K562 (cell line): ENCODE measurements around the gene BIRC6.

ENCODE experiments used
- BHLHE40 ChIP-seq: IDR thresholded peaks from 2 replicates; pipeline ENCODE4 v1.6.1; 2011; ENCODE audit warnings: low read length, improper control_type of control experiment
- CBX1 ChIP-seq: sonication (generic); IDR thresholded peaks from 2 replicates; pipeline ENCODE4 v1.6.1; 2016; ENCODE audit warnings: antibody characterized with exemption, low read depth, mild to moderate bottlenecking
- CTCF ChIP-seq, 3 experiments: IDR thresholded peaks in 2 of 3; conservative IDR thresholded peaks in 1 of 3; 2 replicates each; pipeline ENCODE4 v1.5.1; 2011 to 2012; ENCODE audit warnings: low read length in 3 of 3, mild to moderate bottlenecking in 3 of 3, control low read depth in 2 of 3, improper control_type of control experiment in 1 of 3, inconsistent platforms in 1 of 3, low read depth in 1 of 3, mixed read lengths in 1 of 3, moderate library complexity in 1 of 3; ENCODE audit not compliant: insufficient read depth in 2 of 3
- EZH2 ChIP-seq: IDR thresholded peaks from 2 replicates; pipeline ENCODE4 v1.6.1; 2012; ENCODE audit warnings: low read depth, mild to moderate bottlenecking, inconsistent platforms, low read length, borderline replicate concordance
- HDAC1 ChIP-seq, 2 experiments: fragments of 450-650 bp; IDR thresholded peaks; 2 replicates each; pipeline ENCODE4 v1.6.1; 2016 to 2017; ENCODE audit warnings: inconsistent platforms in 1 of 2, mild to moderate bottlenecking in 1 of 2, moderate library complexity in 1 of 2
- NCOA1 ChIP-seq: fragments of 450-650 bp; IDR thresholded peaks from 2 replicates; pipeline ENCODE4 v1.6.1; 2016; ENCODE audit warnings: low read depth
- NR1H2 ChIP-seq: sonication (generic); formaldehyde crosslinking; IDR thresholded peaks from 2 replicates; pipeline ENCODE4 v1.4.0; 2020; ENCODE audit warnings: mild to moderate bottlenecking, missing genetic modification reagents
- POLR2A ChIP-seq: fragments of 450-650 bp; conservative IDR thresholded peaks from 2 replicates; pipeline ENCODE4 v1.6.1; 2016
- PTRF ChIP-seq: fragments of 450-650 bp; IDR thresholded peaks from 2 replicates; pipeline ENCODE4 v1.6.1; 2016; ENCODE audit warnings: mild to moderate bottlenecking, missing genetic modification characterization, missing compliant biosample characterization
- RBM39 ChIP-seq: fragments of 200-400 bp; formaldehyde crosslinking; optimal IDR thresholded peaks from 2 replicates; pipeline ENCODE3; 2018; ENCODE audit warnings: low read depth, low read length
- SPI1 ChIP-seq: IDR thresholded peaks from 2 replicates; pipeline ENCODE4 v1.6.1; 2011; ENCODE audit warnings: low read depth, low read length, control low read depth, borderline replicate concordance
- ZNF280B ChIP-seq: fragments of 250-450 bp; sonication (Bioruptor Pico); IDR thresholded peaks from 2 replicates; pipeline ENCODE4 v1.5.1; 2021; ENCODE audit warnings: mild to moderate bottlenecking

GRCh38 chr2:32572030-32572429 lies 215.2 kb downstream of the BIRC6 start:
- TF ChIP-seq ZNF280B (CRISPR knock-in tag) = no peak
- no peak for TF ChIP-seq EZH2
- TF ChIP-seq RBM39 = no peak
- TF ChIP-seq CTCF (IDR thresholded peaks at IDR 0.05 in 2 of 3, conservative IDR thresholded peaks at IDR 0.05 in 1 of 3; ENCODE audit: insufficient read depth in 2 of 3, low read depth in 1 of 3, low read length in 3 of 3) = no peak
- TF ChIP-seq NR1H2 (CRISPR knock-in tag) = no peak
- no peak for TF ChIP-seq NCOA1
- TF ChIP-seq POLR2A = no peak
- TF ChIP-seq BHLHE40 = no peak
- TF ChIP-seq SPI1 = no peak
- no peak for TF ChIP-seq CBX1
- TF ChIP-seq HDAC1 (IDR thresholded peaks at IDR 0.05) = no peak
- no peak for TF ChIP-seq PTRF (tag)
